Astrocyte (in vitro differentiated cells and primary cell): ENCODE results near the gene RBBP9.

Source experiments
- EZH2 ChIP-seq: IDR thresholded peaks from 2 replicates; pipeline ENCODE4 v1.6.1; 2012; ENCODE audit warnings: mild to moderate bottlenecking, low read length, inconsistent platforms; ENCODE audit not compliant: insufficient read depth
- TF ChIP-seq, protein P1 (sequence below): IDR thresholded peaks from 2 replicates; pipeline ENCODE4 v1.5.1; 2011; ENCODE audit warnings: low read depth, mild to moderate bottlenecking, inconsistent platforms, low read length, moderate library complexity; ENCODE audit not compliant: insufficient read depth

DNA sequence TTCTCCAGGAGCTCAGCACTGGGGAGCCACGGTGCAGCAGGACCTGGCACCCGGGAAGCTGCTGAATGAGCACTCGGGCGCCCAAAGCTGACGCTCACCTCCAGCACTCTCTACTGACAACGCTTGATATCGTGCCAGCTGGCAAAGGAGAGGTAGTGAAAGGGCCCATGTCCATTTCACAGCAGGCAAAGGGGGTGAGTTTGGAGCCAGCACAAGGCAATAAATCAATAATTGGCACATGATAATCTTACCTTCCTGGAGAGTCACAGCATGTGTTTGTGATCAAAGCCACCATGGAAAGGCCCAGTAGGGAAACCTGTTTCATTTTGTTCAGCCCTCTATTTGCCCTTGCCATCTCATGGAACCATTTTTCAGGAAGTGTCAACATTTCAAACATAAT is 46.9 kb upstream of the RBBP9 start:
- TF ChIP-seq, protein P1, sequence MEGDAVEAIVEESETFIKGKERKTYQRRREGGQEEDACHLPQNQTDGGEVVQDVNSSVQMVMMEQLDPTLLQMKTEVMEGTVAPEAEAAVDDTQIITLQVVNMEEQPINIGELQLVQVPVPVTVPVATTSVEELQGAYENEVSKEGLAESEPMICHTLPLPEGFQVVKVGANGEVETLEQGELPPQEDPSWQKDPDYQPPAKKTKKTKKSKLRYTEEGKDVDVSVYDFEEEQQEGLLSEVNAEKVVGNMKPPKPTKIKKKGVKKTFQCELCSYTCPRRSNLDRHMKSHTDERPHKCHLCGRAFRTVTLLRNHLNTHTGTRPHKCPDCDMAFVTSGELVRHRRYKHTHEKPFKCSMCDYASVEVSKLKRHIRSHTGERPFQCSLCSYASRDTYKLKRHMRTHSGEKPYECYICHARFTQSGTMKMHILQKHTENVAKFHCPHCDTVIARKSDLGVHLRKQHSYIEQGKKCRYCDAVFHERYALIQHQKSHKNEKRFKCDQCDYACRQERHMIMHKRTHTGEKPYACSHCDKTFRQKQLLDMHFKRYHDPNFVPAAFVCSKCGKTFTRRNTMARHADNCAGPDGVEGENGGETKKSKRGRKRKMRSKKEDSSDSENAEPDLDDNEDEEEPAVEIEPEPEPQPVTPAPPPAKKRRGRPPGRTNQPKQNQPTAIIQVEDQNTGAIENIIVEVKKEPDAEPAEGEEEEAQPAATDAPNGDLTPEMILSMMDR, result no peak
- TF ChIP-seq EZH2, result no peak
